ENCODE results near the gene SUMO2.
"Not testable (repeated sequence)": the region's sequence is repeated elsewhere in the genome, so short reads cannot be mapped to it uniquely, and the experiment has no call there.

The SUMO2 gene

GRCh38 chr17:75144816-75145512 lies 37.8 kb downstream of the SUMO2 start:
- no peak for DNase-seq
- H3K4me1 Mint-ChIP-seq, result peaks cover 16% of the 10 kb centered on the region
- no peak overlapping the region for H3K4me3 Mint-ChIP-seq
- no peak overlapping the region for H3K27ac Mint-ChIP-seq
- no peaks in the 10 kb centered on the region for H3K27me3 Mint-ChIP-seq
- ATAC-seq, result no peak
- peaks cover 63% of the 10 kb centered on the region for H3K36me3 Mint-ChIP-seq (ENCODE audit: low read depth)
- H3K9me3 Mint-ChIP-seq, result no peaks in the 10 kb centered on the region

- Mint-ChIP-seq H3K27ac (no peak overlapping the region), H3K36me3 (ENCODE audit: low read depth) (peaks cover 55% of the 10 kb centered on the region), H3K4me3 (no peak overlapping the region), H3K4me1 (peaks cover 14% of the 10 kb centered on the region), H3K9me3 (no peaks in the 10 kb centered on the region), H3K27me3 (no peaks in the 10 kb centered on the region)
- ATAC-seq (no peak), DNase-seq (no peak)
These were observed 40.4 kb downstream of the SUMO2 start for GRCh38 chr17:75142236-75142971.

GRCh38 chr17:75138519-75138918 lies 44.2 kb downstream of the SUMO2 start:
- no peak overlapping the region for H3K27ac Mint-ChIP-seq
- H3K36me3 Mint-ChIP-seq (ENCODE audit: low read depth), result peaks cover 38% of the 10 kb centered on the region
- H3K9me3 Mint-ChIP-seq, result no peaks in the 10 kb centered on the region
- H3K27me3 Mint-ChIP-seq, result no peaks in the 10 kb centered on the region
- DNase-seq (no peak), ATAC-seq (no peak)
- H3K4me1 Mint-ChIP-seq, result peaks cover 14% of the 10 kb centered on the region
- no peak overlapping the region for H3K4me3 Mint-ChIP-seq

GRCh38 chr17:75137762-75138161 lies 45.0 kb downstream of the SUMO2 start:
- H3K36me3 Mint-ChIP-seq (ENCODE audit: low read depth), result peaks cover 38% of the 10 kb centered on the region
- H3K4me3 Mint-ChIP-seq, H3K27me3 Mint-ChIP-seq, DNase-seq, ATAC-seq, H3K9me3 Mint-ChIP-seq, H3K27ac Mint-ChIP-seq: not testable (repeated sequence)
- H3K4me1 Mint-ChIP-seq, result peaks cover 14% of the 10 kb centered on the region

GRCh38 chr17:75135946-75136345 lies 46.8 kb downstream of the SUMO2 start:
- Mint-ChIP-seq H3K4me3 (no peak overlapping the region), H3K27me3 (no peaks in the 10 kb centered on the region), H3K27ac (peak overlapping the region; percentile 75), H3K9me3 (no peaks in the 10 kb centered on the region), H3K36me3 (ENCODE audit: low read depth) (peaks cover 29% of the 10 kb centered on the region), H3K4me1 (peaks cover 11% of the 10 kb centered on the region)
- ATAC-seq (no peak), DNase-seq (no peak)

- no peak for ATAC-seq
- peak overlapping the region; percentile 75 for H3K27ac Mint-ChIP-seq
- DNase-seq, result no peak
- H3K9me3 Mint-ChIP-seq, result no peaks in the 10 kb centered on the region
- H3K27me3 Mint-ChIP-seq, result no peaks in the 10 kb centered on the region
- peaks cover 28% of the 10 kb centered on the region for H3K36me3 Mint-ChIP-seq (ENCODE audit: low read depth)
- no peak overlapping the region for H3K4me3 Mint-ChIP-seq
- peaks cover 9% of the 10 kb centered on the region for H3K4me1 Mint-ChIP-seq
These were observed 47.3 kb downstream of the SUMO2 start for GRCh38 chr17:75135452-75135851.

GRCh38 chr17:75133607-75134347 lies 49.0 kb downstream of the SUMO2 start:
- Mint-ChIP-seq H3K4me1 (peaks cover 14% of the 10 kb centered on the region), H3K36me3 (ENCODE audit: low read depth) (peaks cover 25% of the 10 kb centered on the region)
- H3K27me3 Mint-ChIP-seq, H3K4me3 Mint-ChIP-seq, ATAC-seq, DNase-seq, H3K9me3 Mint-ChIP-seq, H3K27ac Mint-ChIP-seq: not testable (repeated sequence)

GRCh38 chr17:75133001-75133400 lies 49.8 kb downstream of the SUMO2 start:
- H3K27ac Mint-ChIP-seq, result no peak overlapping the region
- H3K4me1 Mint-ChIP-seq, result peaks cover 14% of the 10 kb centered on the region
- peaks cover 22% of the 10 kb centered on the region for H3K36me3 Mint-ChIP-seq (ENCODE audit: low read depth)
- no peak overlapping the region for H3K4me3 Mint-ChIP-seq
- DNase-seq (no peak), ATAC-seq (no peak)
- no peaks in the 10 kb centered on the region for H3K9me3 Mint-ChIP-seq
- no peaks in the 10 kb centered on the region for H3K27me3 Mint-ChIP-seq

- ATAC-seq, DNase-seq, H3K27me3 Mint-ChIP-seq, H3K9me3 Mint-ChIP-seq: not testable (repeated sequence)
- peak overlapping the region; percentile 87 for H3K27ac Mint-ChIP-seq
- peaks cover 22% of the 10 kb centered on the region for H3K36me3 Mint-ChIP-seq (ENCODE audit: low read depth)
- peak overlapping the region; percentile 85 for H3K4me3 Mint-ChIP-seq
- peaks cover 14% of the 10 kb centered on the region for H3K4me1 Mint-ChIP-seq
These were observed 50.5 kb downstream of the SUMO2 start for GRCh38 chr17:75132018-75133000.

- Mint-ChIP-seq H3K4me1 (peaks cover 14% of the 10 kb centered on the region), H3K27me3 (no peaks in the 10 kb centered on the region), H3K9me3 (no peaks in the 10 kb centered on the region), H3K27ac (peak within 1 kb of the TSS; percentile 87), H3K36me3 (ENCODE audit: low read depth) (peaks cover 17% of the 10 kb centered on the region), H3K4me3 (peak within 1 kb of the TSS; percentile 85)
- DNase-seq (peak; percentile 84), ATAC-seq (peak; percentile 89)
These were observed 51.3 kb downstream of the SUMO2 start, which contains the start of gene NT5C for GRCh38 chr17:75131278-75132017. Gene NT5C (minus strand): TSS chr17:75131742. CDS start chr17:75131707, 35 bp downstream.

GRCh38 chr17:75130632-75131277 lies 52.0 kb downstream of the SUMO2 start:
- no peaks in the 10 kb centered on the region for H3K27me3 Mint-ChIP-seq
- peak overlapping the region; percentile 85 for H3K4me3 Mint-ChIP-seq
- peak; percentile 57 for DNase-seq
- H3K9me3 Mint-ChIP-seq, result no peaks in the 10 kb centered on the region
- H3K36me3 Mint-ChIP-seq (ENCODE audit: low read depth), result peaks cover 15% of the 10 kb centered on the region
- H3K4me1 Mint-ChIP-seq, result peaks cover 19% of the 10 kb centered on the region
- peak overlapping the region; percentile 87 for H3K27ac Mint-ChIP-seq
- ATAC-seq, result peak; percentile 58

GRCh38 chr17:75130059-75130631 lies 52.6 kb downstream of the SUMO2 start:
- no peak for DNase-seq
- no peaks in the 10 kb centered on the region for H3K9me3 Mint-ChIP-seq
- no peak for ATAC-seq
- peak overlapping the region; percentile 85 for H3K4me3 Mint-ChIP-seq
- H3K27me3 Mint-ChIP-seq, result no peaks in the 10 kb centered on the region
- peaks cover 24% of the 10 kb centered on the region for H3K4me1 Mint-ChIP-seq
- peak overlapping the region; percentile 87 for H3K27ac Mint-ChIP-seq
- peaks cover 15% of the 10 kb centered on the region for H3K36me3 Mint-ChIP-seq (ENCODE audit: low read depth)
